Cardiac atrium fibroblast (primary cell): ENCODE results near the gene NFKBIL1. TPM values are rescaled to one million over a fixed set of nuclear protein-coding genes. Genes with fewer than 3 reads are reported as not detected.

ENCODE experiments used
- total RNA-seq: library from RNA; depleted of rRNA; stranded (reverse); fragments of >200 nt; gene quantifications from 2 replicates; pipeline ENCODE4 v1.2.3, GENCODE V29; 2015

Gene NFKBIL1
- 16.5 and 24.9 TPM in 2 replicates for total RNA-seq

GRCh38 chr6:31546958-31547726 lies at the start of gene NFKBIL1:
NFKBIL1 (plus strand) TSS chr6:31547608; CDS start chr6:31547695, 87 bp downstream.

GRCh38 chr6:31528821-31529328 lies 18.5 kb upstream of the NFKBIL1 start, which contains the start of gene MCCD1:
MCCD1 (plus strand) TSS chr6:31528962; CDS start chr6:31529015, 53 bp downstream.

DNA sequence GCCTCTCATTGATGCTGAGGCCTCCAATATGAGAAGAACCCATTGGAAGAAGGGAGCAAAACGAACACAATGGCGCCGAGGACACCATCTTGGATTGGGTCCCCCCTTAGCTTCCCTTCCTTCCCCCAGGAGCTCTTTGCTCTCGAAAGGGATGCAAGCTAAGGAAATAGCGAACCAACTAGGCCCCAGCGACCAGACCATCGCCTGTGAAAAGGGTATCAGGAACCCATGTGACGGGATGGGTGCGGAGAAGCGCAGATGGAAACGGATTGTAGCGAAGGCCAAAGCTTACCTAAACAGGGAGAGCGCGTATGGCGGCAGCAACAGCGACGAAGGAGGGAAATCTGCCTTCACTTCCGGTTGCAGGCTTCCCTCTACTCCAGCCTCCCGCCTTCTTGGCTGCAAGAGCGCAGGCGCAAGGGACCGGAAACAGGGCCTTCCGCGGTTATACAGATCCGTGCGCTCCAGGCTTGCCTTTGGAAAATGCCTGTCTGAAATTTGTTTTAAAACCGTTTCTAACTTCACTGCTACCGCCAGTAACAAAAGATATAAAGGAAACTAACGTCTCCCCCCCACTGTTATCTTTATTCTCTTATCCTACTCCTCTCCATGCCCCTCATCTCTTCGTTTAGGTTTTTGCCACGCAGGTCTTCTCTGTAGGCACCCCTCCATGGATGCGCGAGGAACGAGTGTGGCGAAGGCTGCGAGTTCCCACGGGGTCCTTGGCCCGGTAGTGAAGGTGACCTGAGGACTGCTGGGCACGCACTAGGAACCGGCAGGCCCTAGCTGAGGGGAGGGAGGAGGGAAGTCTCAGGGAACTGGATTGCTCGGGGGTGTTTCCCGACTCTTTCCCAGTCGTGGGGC lies 5.5 kb upstream of the NFKBIL1 start, which contains the start of gene DDX39B:
Gene DDX39B (minus strand): TSS at position 346 of the 864 bp plus-strand sequence. CDS start 1,471 bp downstream, outside the sequence.

DNA sequence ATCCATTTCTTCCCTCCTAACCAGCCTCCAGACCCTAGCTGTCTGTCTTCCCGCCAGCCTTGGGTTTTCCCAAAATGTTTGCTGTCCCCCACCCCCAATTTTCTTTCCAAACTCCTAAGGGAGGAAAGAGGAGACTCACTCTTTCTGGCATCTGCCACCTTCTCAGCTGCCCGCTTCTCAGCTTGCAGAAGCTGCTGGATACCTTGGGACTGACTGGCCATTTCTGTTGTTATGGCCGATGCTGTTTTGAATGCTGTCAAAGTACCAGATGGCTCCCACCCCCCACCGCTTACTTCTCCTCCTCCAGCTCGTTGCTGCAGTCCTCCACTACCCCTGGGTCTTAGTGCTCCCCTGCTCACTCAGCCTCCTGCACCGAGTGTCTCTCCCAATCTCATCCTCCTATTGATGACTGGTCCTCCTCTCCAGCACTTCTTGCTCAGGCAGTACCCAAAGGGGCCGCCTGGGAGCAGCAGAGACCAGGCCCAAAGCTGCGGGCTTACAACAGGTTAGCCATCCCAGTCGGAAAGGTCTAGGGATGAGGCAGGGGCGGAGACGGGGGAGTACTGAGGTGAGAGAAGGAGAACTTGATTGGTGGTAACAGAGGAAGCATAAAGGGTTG lies 960 bp upstream of the NFKBIL1 start, which contains the start of gene ATP6V1G2:
Gene ATP6V1G2 (minus strand): TSS at position 270 of the 619 bp plus-strand sequence. CDS start 49 bp downstream, at position 221.

DNA sequence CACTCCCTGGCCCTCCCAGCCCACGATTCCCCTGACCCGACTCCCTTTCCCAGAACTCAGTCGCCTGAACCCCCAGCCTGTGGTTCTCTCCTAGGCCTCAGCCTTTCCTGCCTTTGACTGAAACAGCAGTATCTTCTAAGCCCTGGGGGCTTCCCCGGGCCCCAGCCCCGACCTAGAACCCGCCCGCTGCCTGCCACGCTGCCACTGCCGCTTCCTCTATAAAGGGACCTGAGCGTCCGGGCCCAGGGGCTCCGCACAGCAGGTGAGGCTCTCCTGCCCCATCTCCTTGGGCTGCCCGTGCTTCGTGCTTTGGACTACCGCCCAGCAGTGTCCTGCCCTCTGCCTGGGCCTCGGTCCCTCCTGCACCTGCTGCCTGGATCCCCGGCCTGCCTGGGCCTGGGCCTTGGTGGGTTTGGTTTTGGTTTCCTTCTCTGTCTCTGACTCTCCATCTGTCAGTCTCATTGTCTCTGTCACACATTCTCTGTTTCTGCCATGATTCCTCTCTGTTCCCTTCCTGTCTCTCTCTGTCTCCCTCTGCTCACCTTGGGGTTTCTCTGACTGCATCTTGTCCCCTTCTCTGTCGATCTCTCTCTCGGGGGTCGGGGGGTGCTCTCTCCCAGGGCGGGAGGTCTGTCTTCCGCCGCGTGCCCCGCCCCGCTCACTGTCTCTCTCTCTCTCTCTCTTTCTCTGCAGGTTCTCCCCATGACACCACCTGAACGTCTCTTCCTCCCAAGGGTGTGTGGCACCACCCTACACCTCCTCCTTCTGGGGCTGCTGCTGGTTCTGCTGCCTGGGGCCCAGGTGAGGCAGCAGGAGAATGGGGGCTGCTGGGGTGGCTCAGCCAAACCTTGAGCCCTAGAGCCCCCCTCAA lies 24.9 kb downstream of the NFKBIL1 start, which contains the start of gene LTA:
Gene LTA (plus strand): TSS at position 249 of the 871 bp plus-strand sequence. CDS start 454 bp downstream, at position 703.

DNA sequence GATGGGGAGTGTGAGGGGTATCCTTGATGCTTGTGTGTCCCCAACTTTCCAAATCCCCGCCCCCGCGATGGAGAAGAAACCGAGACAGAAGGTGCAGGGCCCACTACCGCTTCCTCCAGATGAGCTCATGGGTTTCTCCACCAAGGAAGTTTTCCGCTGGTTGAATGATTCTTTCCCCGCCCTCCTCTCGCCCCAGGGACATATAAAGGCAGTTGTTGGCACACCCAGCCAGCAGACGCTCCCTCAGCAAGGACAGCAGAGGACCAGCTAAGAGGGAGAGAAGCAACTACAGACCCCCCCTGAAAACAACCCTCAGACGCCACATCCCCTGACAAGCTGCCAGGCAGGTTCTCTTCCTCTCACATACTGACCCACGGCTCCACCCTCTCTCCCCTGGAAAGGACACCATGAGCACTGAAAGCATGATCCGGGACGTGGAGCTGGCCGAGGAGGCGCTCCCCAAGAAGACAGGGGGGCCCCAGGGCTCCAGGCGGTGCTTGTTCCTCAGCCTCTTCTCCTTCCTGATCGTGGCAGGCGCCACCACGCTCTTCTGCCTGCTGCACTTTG lies 28.0 kb downstream of the NFKBIL1 start, which contains the start of gene TNF:
Gene TNF (plus strand): TSS at position 231 of the 567 bp plus-strand sequence. CDS start 177 bp downstream, at position 408.

GRCh38 chr6:31582230-31582643 lies 34.8 kb downstream of the NFKBIL1 start, which contains the start of gene LTB:
LTB (minus strand) TSS chr6:31582424; CDS start chr6:31582417, 7 bp downstream.

DNA sequence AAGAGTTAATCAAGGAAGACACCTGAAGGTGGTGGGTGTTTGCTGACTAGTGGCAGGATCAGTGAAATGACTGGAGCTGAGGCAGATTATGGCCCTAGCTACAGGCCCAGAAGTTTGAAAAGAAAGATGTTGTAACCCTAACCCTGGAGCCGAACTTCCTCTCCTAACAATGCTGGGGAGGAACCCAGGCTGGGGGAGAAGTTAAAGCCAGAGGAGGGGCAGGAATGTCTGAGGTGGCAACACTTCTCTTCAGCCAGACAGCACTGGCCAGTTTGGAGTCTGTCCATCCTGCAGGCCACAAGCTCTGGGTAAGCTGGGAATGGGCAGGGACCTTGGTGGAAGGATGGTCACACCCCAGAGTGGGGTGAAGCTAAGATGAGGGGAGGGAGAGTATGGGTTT lies 38.6 kb downstream of the NFKBIL1 start, which contains the start of gene LST1:
Gene LST1 (plus strand): TSS at position 270 of the 400 bp plus-strand sequence. CDS start 1,023 bp downstream, outside the sequence.

Other genes with a start within 250 kb of the NFKBIL1 start
- 105 and 210 TPM in 2 replicates for gene HLA-B, start 190.4 kb upstream of the NFKBIL1 start, total RNA-seq
- 39.0 and 58.8 TPM in 2 replicates for gene MICA, start 144.0 kb upstream of the NFKBIL1 start, total RNA-seq
- gene MICB, start 49.5 kb upstream of the NFKBIL1 start, total RNA-seq = 7.2 and 7.9 TPM in 2 replicates
- gene MCCD1, start 18.6 kb upstream of the NFKBIL1 start, total RNA-seq = not detected in 2 replicates
- 272 and 278 TPM in 2 replicates for gene DDX39B, start 5.6 kb upstream of the NFKBIL1 start, total RNA-seq
- 1.3 TPM in 2 replicates for gene ATP6V1G2, start 1.0 kb upstream of the NFKBIL1 start, total RNA-seq
- gene LTA, start 24.7 kb downstream of the NFKBIL1 start, total RNA-seq = not detected in 2 replicates
- 0.16 and 0.54 TPM in 2 replicates for gene TNF, start 28.0 kb downstream of the NFKBIL1 start, total RNA-seq
- not detected in 2 replicates for gene LTB, start 34.8 kb downstream of the NFKBIL1 start, total RNA-seq
- gene LST1, start 38.7 kb downstream of the NFKBIL1 start, total RNA-seq = 1.8 TPM in 1 of 2 replicates, not detected in the other
- gene NCR3, start 45.4 kb downstream of the NFKBIL1 start, total RNA-seq = not detected in 2 replicates
- not detected in 2 replicates for gene AIF1, start 67.6 kb downstream of the NFKBIL1 start, total RNA-seq
- 59.4 and 74.7 TPM in 2 replicates for gene PRRC2A, start 73.1 kb downstream of the NFKBIL1 start, total RNA-seq
- gene BAG6, start 105.1 kb downstream of the NFKBIL1 start, total RNA-seq = 200 and 228 TPM in 2 replicates
- 7.6 TPM in 1 of 2 replicates, not detected in the other for gene APOM, start 108.3 kb downstream of the NFKBIL1 start, total RNA-seq
- 15.3 and 19.9 TPM in 2 replicates for gene C6orf47, start 113.2 kb downstream of the NFKBIL1 start, total RNA-seq
- 23.2 and 28.5 TPM in 2 replicates for gene GPANK1, start 117.4 kb downstream of the NFKBIL1 start, total RNA-seq
- 218 and 219 TPM in 2 replicates for gene CSNK2B, start 118.5 kb downstream of the NFKBIL1 start, total RNA-seq
- gene LY6G5B, start 122.4 kb downstream of the NFKBIL1 start, total RNA-seq = 1.1 and 1.5 TPM in 2 replicates
- not detected in 2 replicates for gene LY6G5C, start 133.5 kb downstream of the NFKBIL1 start, total RNA-seq
- gene ABHD16A, start 155.7 kb downstream of the NFKBIL1 start, total RNA-seq = 28.3 and 28.8 TPM in 2 replicates
- gene LY6G6F, start 159.3 kb downstream of the NFKBIL1 start, total RNA-seq = not detected in 2 replicates
- gene LY6G6D, start 167.7 kb downstream of the NFKBIL1 start, total RNA-seq = not detected in 2 replicates
- not detected in 2 replicates for gene LY6G6C, start 174.1 kb downstream of the NFKBIL1 start, total RNA-seq
- not detected in 2 replicates for gene MPIG6B, start 175.8 kb downstream of the NFKBIL1 start, total RNA-seq
- 32.1 and 53.8 TPM in 2 replicates for gene DDAH2, start 181.7 kb downstream of the NFKBIL1 start, total RNA-seq
- gene CLIC1, start 188.9 kb downstream of the NFKBIL1 start, total RNA-seq = 478 and 525 TPM in 2 replicates
- 2.1 and 4.3 TPM in 2 replicates for gene MSH5, start 192.4 kb downstream of the NFKBIL1 start, total RNA-seq
- 0.54 TPM in 1 of 2 replicates, not detected in the other for gene SAPCD1, start 215.0 kb downstream of the NFKBIL1 start, total RNA-seq
- under 0.01 TPM in 1 of 2 replicates, not detected in the other for gene VWA7, start 229.7 kb downstream of the NFKBIL1 start, total RNA-seq
- gene VARS1, start 248.1 kb downstream of the NFKBIL1 start, total RNA-seq = 40.1 and 59.8 TPM in 2 replicates